K562 (cell line): ENCODE data around the gene EHBP1. TPM values are rescaled to one million over a fixed set of nuclear protein-coding genes. Genes with fewer than 3 reads are reported as not detected.

Experiments used
- ATAC-seq: fragments of 200-7000 bp; cut with Tn5 transposase; 3 replicates; pipeline ENCODE4 v1.9.1; 2020; ENCODE audit warnings: moderate library complexity
- BruUV-seq: library from RNA; stranded (reverse); fragments of 400-500 nt; replicated peaks from 2 replicates; lab custom pipeline; 2021; lab: Mats Ljungman, UMichigan
- CTCF ChIA-PET: fragments of 300-600 bp; formaldehyde crosslinking; extraction: SDS; loops from one replicate; lab custom pipeline; 2021; ENCODE audit warnings: low intra/inter-chr PET ratio; lab: Yijun Ruan, JAX
- POLR2A ChIA-PET: fragments of 300-600, 350-650 bp; sonication (Branson Sonifier 250); formaldehyde crosslinking; extraction: SDS; loops from one replicate; lab custom pipeline; 2021; ENCODE audit warnings: antibody characterized with exemption, inconsistent platforms; lab: Yijun Ruan, JAX
- DNase-seq, 4 experiments: peaks; one replicate each; pipeline versions ENCODE4 v3.0.0 to v3.0.0-alpha.2; 2011 to 2018; ENCODE audit warnings: low spot score in 3 of 4, mixed read lengths in 3 of 4; ENCODE audit errors: extremely low read depth in 1 of 4
- FAIRE-seq: peaks from 2 replicates; lab custom pipeline; 2011; peaks lifted over from hg19 to GRCh38; lab: Jason Lieb, UNC
- H2AFZ ChIP-seq: 2 replicates; pipeline ENCODE4 v1.6.0; 2011; ENCODE audit warnings: low read depth, low read length, control low read depth, inconsistent platforms
- H3K27ac ChIP-seq: fragments of 200-600 bp; 3 replicates; pipeline ENCODE4 v1.8.0; 2011; ENCODE audit warnings: low read depth, mild to moderate bottlenecking, control low read depth, inconsistent platforms, low read length, moderate library complexity, mixed read lengths; ENCODE audit errors: extremely low read depth
- H3K27me3 ChIP-seq, 2 experiments: fragments of 300-600 bp in 1 of 2; 2 replicates in 1 of 2; 3 replicates in 1 of 2; pipeline versions ENCODE4 v1.6.0 to v1.8.0; 2011; ENCODE audit warnings: inconsistent platforms in 2 of 2, low read length in 2 of 2, mild to moderate bottlenecking in 1 of 2, mixed read lengths in 1 of 2, moderate library complexity in 1 of 2; ENCODE audit not compliant: control insufficient read depth in 2 of 2, insufficient read depth in 2 of 2
- H3K36me3 ChIP-seq: fragments of 300-600 bp; 3 replicates; pipeline ENCODE4 v1.8.0; 2011; ENCODE audit warnings: mild to moderate bottlenecking, low read length, inconsistent platforms; ENCODE audit not compliant: control insufficient read depth, insufficient read depth
- H3K4me1 ChIP-seq, 2 experiments: fragments of 200-600 bp in 1 of 2; replicated peaks in 1 of 2; 2 replicates in 1 of 2; 3 replicates in 1 of 2; pipeline versions ENCODE4 v1.5.1 to v1.8.0; 2011; ENCODE audit warnings: inconsistent platforms in 2 of 2, low read length in 2 of 2, mild to moderate bottlenecking in 1 of 2, mixed read lengths in 1 of 2, moderate library complexity in 1 of 2; ENCODE audit not compliant: control insufficient read depth in 2 of 2, insufficient read depth in 2 of 2
- H3K4me2 ChIP-seq: 2 replicates; pipeline ENCODE4 v1.6.1; 2011; ENCODE audit warnings: low read length, control low read depth, inconsistent platforms, mixed read lengths; ENCODE audit not compliant: insufficient read depth
- H3K4me3 ChIP-seq: fragments of 200-600 bp; sonication (generic), shearing (Covaris generic); 2 replicates; pipeline ENCODE4 v1.5.1; 2016; ENCODE audit warnings: control low read depth, inconsistent platforms
- H3K79me2 ChIP-seq: fragments of 200-600 bp; 3 replicates; pipeline ENCODE4 v1.8.0; 2011; ENCODE audit warnings: low read length, inconsistent platforms; ENCODE audit not compliant: control insufficient read depth, insufficient read depth
- H3K9ac ChIP-seq, 2 experiments: 2 replicates each; pipeline versions ENCODE4 v1.6.0 to v1.6.1; 2011; ENCODE audit warnings: low read depth in 2 of 2, low read length in 2 of 2, control low read depth in 1 of 2, inconsistent platforms in 1 of 2, mild to moderate bottlenecking in 1 of 2, mixed read lengths in 1 of 2; ENCODE audit not compliant: insufficient read depth in 1 of 2
- H3K9me1 ChIP-seq: one replicate; pipeline ENCODE4 v1.6.0; 2011; ENCODE audit warnings: inconsistent platforms, mild to moderate bottlenecking, low read length, moderate library complexity; ENCODE audit not compliant: control insufficient read depth, insufficient read depth
- H3K9me3 ChIP-seq: replicated peaks from 2 replicates; pipeline ENCODE4 v1.5.1; 2011; ENCODE audit warnings: low read depth, low read length, inconsistent platforms; ENCODE audit not compliant: control insufficient read depth, insufficient read depth
- H4K20me1 ChIP-seq: replicated peaks from 2 replicates; pipeline ENCODE4 v1.6.1; 2011; ENCODE audit warnings: low read length, inconsistent platforms, mixed read lengths; ENCODE audit not compliant: control insufficient read depth, insufficient read depth
- DIDO1 ChIP-seq: fragments of 450-650 bp; IDR thresholded peaks from 2 replicates; pipeline ENCODE4 v1.6.1; 2016; ENCODE audit warnings: low read depth, missing biosample characterization, missing genetic modification characterization
- HCFC1 ChIP-seq: IDR thresholded peaks from 2 replicates; pipeline ENCODE4 v1.6.1; 2012; ENCODE audit warnings: low read depth, low read length, improper control_type of control experiment
- ILK ChIP-seq: fragments of 450-650 bp; IDR thresholded peaks from 2 replicates; pipeline ENCODE4 v1.6.1; 2016; ENCODE audit warnings: missing genetic modification characterization, low read depth, mild to moderate bottlenecking, missing compliant biosample characterization, moderate library complexity, borderline replicate concordance
- RBM34 ChIP-seq: fragments of 200-400 bp; formaldehyde crosslinking; IDR thresholded peaks from 2 replicates; pipeline ENCODE4 v1.6.1; 2018; ENCODE audit warnings: low read length, borderline replicate concordance; ENCODE audit not compliant: insufficient read depth
- SAFB2 ChIP-seq: fragments of 200-400 bp; formaldehyde crosslinking; IDR thresholded peaks from 2 replicates; pipeline ENCODE4 v1.6.1; 2018; ENCODE audit warnings: borderline replicate concordance, low read length, low read depth, moderate library complexity; ENCODE audit not compliant: severe bottlenecking
- SMARCA5 ChIP-seq: fragments of 450-650 bp; IDR thresholded peaks from 2 replicates; pipeline ENCODE4 v1.6.1; 2016
- TGIF2 ChIP-seq: sonication (generic); formaldehyde crosslinking; IDR thresholded peaks from 2 replicates; pipeline ENCODE4 v1.8.1; 2022; ENCODE audit warnings: mild to moderate bottlenecking, missing genetic modification reagents, moderate library complexity
- ZNF121 ChIP-seq: sonication (generic); formaldehyde crosslinking; conservative IDR thresholded peaks from 2 replicates; pipeline ENCODE4 v1.8.0; 2022; ENCODE audit warnings: missing genetic modification reagents
- ZNF165 ChIP-seq: fragments of 250-450 bp; sonication (Bioruptor Pico); IDR thresholded peaks from 2 replicates; pipeline ENCODE4 v1.4.0; 2020; ENCODE audit warnings: borderline replicate concordance
- WGBS: fragments of 100-300 bp; shearing (Covaris generic); methylation state at CpG from one replicate; pipeline ENCODE4 v1.1.6; 2016; ENCODE audit warnings: low coverage, mixed read lengths; ENCODE audit not compliant: insufficient coverage; ENCODE audit errors: missing lambda C conversion rate; 5-methylcytosine and 5-hydroxymethylcytosine counted together
- in situ Hi-C: fragments of 300-500 bp; cut with MboI; formaldehyde crosslinking; loops from 4 replicates; pipeline ENCODE4 v1.15.0; 2018; ENCODE audit warnings: inconsistent platforms, mixed read lengths
- intact Hi-C: fragments of 100-400 bp; cut with micrococcal nuclease; formaldehyde crosslinking; loops from 2 replicates; pipeline ENCODE4 v1.14.2; 2022
- polyA plus RNA-seq, 8 experiments: library from polyadenylated mRNA; depleted of rRNA in 4 of 8; stranded (reverse) in 5 of 8; unstranded in 3 of 8; fragments of >200 nt; fragmentation: Nextera tagmentation in 2 of 8; fragmentation: Illumina TruSeq in 1 of 8; extraction: Ambion mirVana in 2 of 8; extraction: Trizol in 1 of 8; gene quantifications; 2 replicates each; pipeline versions ENCODE4 v1.2.1 to v1.2.3, GENCODE V29; 2011 to 2014; ENCODE audit warnings: inconsistent platforms in 1 of 8, missing spikeins in 1 of 8
- total RNA-seq, 7 experiments: library from RNA; depleted of rRNA in 6 of 7; stranded (reverse); fragments of >200 nt in 6 of 7; fragmentation: Illumina TruSeq in 2 of 7; extraction: Trizol in 2 of 7; gene quantifications; 2 replicates each; pipeline versions ENCODE4 v1.2.1 to v1.2.3, GENCODE V29; 2011 to 2021; ENCODE audit warnings: low replicate concordance in 1 of 7

EHBP1 gene
- total and polyA plus RNA-seq, 9 of the 15 experiments (the other 6 are each of a cell fraction or from before 2014, with no cell fraction given): 8.9 to 26.6 (median 19.3) TPM

DNA sequence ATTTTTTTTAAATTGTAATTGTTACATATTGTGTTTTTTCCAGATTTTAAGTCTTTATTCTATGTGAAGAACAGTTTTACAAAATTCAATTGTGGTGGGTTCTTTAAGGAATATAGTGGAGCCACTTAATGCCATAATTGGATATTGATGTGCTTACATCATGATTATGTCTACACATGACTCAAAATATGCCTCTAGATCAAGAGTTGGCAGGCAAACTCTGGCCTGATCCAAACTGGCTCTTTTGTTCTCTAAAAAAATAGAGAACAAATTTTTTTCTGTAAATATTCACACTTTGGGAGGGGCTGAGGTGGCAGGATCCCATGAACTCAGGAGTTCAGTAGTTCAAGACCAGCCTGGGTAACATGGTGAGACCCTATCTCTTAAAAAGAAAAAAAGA lies 8.3 kb downstream of the EHBP1 start:
- Histone ChIP-seq H3K36me3 (peaks cover 24% of the 10 kb centered on the region), H3K27ac (no peak overlapping the region), H3K9me1 (no peaks in the 10 kb centered on the region), H4K20me1 (no peaks in the 10 kb centered on the region), H3K4me1 (peaks cover 0 to 4% of the 10 kb centered on the region in 2 experiments; a peak in 1 of 5 replicates), H3K27me3 (no peaks in the 10 kb centered on the region), H3K9me3 (no peaks in the 10 kb centered on the region), H3K9ac (no peak overlapping the region), H3K4me3 (no peak overlapping the region), H2AFZ (no peak overlapping the region), H3K4me2 (no peak overlapping the region), H3K79me2 (peaks cover 45% of the 10 kb centered on the region)
- DNase-seq (no peak), ATAC-seq (no peak), FAIRE-seq (no peak)
- intact Hi-C loops (no loop called here), in situ Hi-C loops (no loop called here)
- POLR2A ChIA-PET: interaction anchor here (1.6 kb wide), 1 partner anchor 9 kb away, joined by 7 read pairs; the partner anchor contains the start of gene EHBP1
- CTCF ChIA-PET: no interaction called here
- no peak for TF ChIP-seq ZNF165
- no peak for TF ChIP-seq DIDO1 (tag)
- TF ChIP-seq SMARCA5: no peak
- TF ChIP-seq TGIF2 (CRISPR knock-in tag): no peak
- TF ChIP-seq SAFB2: no peak
- no TSS peak for BruUV-seq

DNA sequence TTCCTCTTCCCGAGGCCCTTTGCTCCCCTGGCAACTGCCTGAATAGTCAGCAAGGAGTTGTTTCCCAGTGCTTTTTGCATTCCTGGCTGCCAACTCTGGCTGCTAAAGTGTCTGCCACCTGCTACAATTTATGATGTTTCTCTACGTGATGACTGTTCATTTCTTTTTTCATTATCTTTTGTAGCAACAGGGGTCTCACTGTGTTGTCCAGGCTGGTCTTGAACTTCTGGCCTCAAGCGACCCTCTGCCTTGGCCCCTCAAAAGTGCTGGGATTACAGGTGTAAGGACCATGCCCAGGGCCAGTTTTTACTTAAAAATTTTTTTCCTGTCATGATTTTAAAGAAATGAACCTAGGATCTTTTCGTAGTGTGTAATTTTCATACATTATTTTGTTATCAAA lies 11.3 kb downstream of the EHBP1 start:
- in situ Hi-C loops (no loop called here), intact Hi-C loops (no loop called here)
- WGBS: 53% methylated on average over 4 of the region's 4 CpGs
- Histone ChIP-seq H3K9me3 (no peaks in the 10 kb centered on the region), H3K79me2 (peaks cover 39% of the 10 kb centered on the region), H4K20me1 (no peaks in the 10 kb centered on the region), H3K9me1 (no peaks in the 10 kb centered on the region), H2AFZ (no peak overlapping the region), H3K4me2 (no peak overlapping the region), H3K27me3 (no peaks in the 10 kb centered on the region), H3K4me1 (no peaks in the 10 kb centered on the region), H3K4me3 (no peak overlapping the region), H3K27ac (no peak overlapping the region), H3K36me3 (peaks cover 3% of the 10 kb centered on the region; the same call in 2 of the 3 replicates), H3K9ac (no peak overlapping the region)
- CTCF ChIA-PET: no interaction called here
- no TSS peak for BruUV-seq
- POLR2A ChIA-PET: no interaction called here
- FAIRE-seq (no peak), ATAC-seq (no peak), DNase-seq (no peak)
- TF ChIP-seq RBM34 (no peak), ILK (tag) (no peak), HCFC1 (no peak), ZNF121 (CRISPR knock-in tag) (peak; percentile 47)
